HG02678 (cell line): Measurements from ENCODE around the gene OR52I2.

ENCODE experiments used
- ATAC-seq: cut with Tn5 transposase; IDR thresholded peaks from one replicate; pipeline ENCODE4 v1.9.1; 2021; ENCODE audit warnings: mild to moderate bottlenecking, moderate library complexity; ENCODE audit not compliant: unreplicated experiment

OR52I2 gene

DNA sequence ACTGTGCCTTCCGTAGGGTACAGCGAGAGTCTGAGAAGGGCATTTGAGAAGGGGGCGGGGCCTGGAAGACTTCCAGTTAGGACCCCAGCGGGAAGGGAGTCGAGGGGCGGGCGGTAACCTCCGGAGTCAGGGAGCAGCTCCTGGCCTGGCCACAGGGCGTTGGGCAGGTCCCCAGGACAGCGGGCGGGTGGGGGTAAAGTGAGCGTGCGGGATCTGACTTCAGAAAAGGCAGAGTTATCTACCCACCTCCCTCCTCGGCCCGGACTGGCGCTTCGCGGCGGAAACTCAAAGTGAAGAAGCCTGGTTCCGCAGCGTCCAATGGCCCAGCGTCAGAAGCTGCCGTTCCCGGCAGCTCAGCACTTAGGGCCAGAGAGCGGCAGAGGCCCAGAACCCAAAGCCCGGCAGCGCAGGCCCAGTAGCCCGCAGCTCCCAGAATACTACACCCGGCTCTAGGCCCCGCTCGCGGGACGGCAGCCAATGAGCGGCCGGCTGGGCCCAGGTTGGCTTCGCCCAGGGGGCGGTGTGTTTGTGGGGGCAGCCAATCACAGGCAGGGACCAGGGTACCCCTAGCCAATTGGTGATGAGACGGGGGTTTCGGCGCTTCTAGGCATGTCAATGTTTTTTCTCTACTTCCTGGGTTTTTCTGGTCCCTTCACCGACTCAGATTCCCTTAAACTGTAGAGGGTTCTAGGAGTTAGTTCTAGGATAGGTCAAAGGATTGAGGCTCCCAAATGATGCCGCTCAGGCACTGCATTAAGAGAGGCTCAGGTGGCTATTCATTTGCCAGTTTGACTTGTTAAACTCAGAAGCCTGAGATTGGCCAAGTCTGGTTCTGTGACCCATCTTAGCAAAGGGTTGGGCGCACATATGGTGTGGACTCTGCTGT is 26.5 kb downstream of the OR52I2 start, which contains the start of gene TRIM68:
TSS of gene TRIM68 (minus strand) at position 451 of the 886 bp plus-strand sequence. CDS start 2,727 bp downstream, outside the sequence.
- ATAC-seq = peak; percentile 100

DNA sequence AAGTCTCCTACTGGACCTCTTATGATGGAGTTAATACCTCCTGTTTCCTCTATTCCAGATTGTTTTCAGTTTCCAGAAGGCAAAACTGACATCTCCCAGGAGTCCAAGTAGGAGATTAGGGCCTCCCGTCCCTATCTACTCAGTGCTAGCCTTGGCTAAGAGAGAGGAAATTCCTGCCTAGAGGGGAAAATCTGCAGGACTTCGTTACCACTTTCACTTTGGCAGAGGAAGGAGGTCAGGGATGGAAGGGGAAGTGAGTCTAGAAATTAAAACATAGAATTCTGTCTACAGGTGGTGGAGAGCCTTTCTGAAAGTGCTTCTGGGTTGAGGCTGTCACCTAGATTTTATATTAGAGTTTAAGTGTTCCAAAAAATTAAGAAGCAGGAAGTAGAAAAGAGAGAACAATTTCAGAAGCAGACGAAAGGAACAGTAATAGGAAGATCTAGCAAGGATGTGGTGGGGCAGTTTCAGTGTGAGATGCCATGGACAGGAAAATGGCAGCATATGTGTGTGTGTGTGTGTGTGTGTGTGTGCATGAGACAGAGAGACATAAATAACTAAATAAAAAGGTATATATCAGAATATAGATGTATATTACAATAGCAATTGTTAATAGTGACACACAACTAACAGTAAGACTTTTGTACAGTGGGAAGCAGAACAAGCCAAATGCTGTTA is 28.9 kb downstream of the OR52I2 start:
- ATAC-seq = no peak

DNA sequence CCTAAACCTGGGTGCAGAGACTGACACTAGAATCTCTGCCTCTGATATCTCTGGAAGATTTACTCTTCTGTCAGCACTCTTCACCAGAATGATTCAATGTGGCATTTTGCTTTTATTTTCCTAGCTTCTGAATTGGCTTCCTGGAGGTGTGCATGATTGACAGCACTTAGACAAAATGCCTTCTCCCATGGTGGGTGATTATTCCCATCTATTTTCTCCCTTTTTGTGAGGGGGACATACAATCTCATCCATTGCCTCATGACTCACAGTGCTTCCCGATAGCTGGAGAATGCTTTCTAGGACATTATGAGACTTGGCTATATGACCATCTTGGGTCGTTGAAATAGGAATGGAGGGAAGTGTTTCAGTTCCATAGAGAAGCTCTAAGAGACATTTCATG is 30.4 kb downstream of the OR52I2 start:
- ATAC-seq = no peak

DNA sequence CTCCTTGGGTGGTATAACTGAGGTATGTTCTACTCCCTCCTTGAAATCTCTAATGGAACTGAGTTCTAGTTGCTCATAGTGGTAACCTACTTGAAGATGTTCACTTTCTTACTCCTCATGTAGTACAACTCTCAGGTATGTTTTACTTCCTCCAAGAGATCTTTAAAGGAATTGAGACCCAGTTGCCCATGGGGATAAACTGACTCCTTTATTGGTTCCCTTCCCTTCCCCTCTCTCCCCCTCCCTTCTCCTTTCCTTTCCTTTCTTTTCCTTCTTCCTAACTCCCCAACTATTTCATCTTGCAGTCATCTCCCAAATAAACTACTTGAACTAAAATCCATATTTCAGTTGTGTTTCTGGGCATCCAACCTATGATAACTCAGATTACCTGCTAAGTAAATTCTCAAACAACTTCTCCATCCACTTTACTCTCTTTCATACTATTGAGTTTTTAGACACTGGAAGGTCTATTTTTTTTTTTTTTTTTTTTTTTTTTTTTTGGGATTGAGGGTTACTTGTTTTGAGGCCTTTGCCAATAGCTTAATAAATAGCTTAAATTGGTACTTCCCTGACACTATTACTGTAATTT is 34.4 kb downstream of the OR52I2 start:
- no peak for ATAC-seq

DNA sequence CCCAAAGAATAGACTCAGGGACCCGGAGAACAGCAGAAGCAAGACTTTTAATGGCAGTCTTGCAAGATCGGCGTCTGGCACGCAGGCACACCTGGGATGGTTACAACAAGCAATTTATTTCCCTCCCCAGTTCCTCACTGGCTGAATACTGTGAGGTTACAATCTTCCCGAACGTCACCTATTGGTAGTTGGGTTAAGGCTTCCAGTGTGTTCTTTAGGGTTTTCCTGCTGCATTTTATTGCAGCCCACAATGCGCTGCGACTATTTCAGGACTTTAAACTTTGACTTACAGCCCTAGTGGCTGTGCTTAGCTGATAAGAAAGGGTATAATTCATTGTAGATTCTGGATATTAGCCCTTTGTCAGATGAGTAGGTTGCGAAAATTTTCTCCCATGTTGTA is 38.0 kb downstream of the OR52I2 start:
- ATAC-seq = no peak

DNA sequence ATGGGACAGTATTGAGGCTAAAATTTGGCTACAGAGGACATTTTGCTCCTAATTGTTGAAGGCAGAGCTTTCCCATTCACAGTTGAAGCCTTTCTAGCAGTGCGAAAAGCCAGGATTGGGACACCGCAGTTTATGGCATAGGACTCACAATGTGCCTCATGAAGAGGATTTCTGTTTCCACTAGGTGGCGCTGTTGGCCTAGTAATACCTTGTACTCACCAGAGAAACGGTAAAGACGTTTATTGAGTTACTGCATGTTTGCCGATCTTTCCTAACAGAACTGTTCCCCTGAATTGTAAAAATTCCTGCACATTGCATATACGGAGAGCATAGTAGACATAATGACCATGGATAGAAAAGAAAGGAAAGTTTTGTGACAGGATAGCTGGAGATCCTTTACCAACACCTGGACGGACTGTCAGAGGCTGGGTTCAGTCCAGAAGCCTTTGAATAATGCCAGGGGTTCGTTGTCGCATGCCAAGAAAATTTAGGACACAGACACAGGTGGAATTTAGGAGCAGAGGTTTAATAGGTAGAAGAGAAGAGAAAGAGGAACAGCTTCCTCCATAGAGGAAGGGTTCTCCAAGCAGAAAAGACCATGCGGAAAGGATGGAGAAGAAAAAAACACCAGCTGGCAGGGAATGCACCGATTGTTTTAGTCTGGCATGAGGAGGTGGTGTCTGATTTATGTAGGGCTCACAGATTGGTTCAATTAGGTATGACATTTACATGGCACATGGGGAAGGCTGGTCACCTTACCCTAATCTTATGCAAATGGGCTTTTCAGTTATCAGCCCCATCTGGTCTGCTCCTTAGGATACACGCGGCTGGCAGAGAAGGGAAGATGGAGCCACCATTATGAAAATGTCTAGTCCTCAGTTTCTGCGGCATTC is 44.9 kb downstream of the OR52I2 start:
- peak; percentile 50 for ATAC-seq

DNA sequence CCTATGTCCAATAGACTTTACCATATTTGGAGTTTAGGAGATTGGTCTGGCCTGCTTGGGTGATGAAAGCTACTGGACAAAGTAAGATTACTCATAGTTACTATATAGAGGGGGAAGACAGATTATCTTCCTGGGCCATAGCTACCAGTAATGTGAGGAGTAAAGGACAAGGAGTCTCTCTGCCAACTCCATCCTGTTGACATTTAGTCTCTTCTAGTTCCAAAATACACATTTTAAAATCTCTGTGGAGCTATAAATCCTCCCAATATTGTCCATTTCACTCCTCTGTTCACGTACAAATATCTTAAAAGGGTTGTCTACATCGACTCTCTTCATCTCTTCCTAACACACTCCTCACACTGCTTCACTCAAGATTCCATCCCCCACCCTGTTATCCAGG is 54.6 kb downstream of the OR52I2 start:
- no peak for ATAC-seq

DNA sequence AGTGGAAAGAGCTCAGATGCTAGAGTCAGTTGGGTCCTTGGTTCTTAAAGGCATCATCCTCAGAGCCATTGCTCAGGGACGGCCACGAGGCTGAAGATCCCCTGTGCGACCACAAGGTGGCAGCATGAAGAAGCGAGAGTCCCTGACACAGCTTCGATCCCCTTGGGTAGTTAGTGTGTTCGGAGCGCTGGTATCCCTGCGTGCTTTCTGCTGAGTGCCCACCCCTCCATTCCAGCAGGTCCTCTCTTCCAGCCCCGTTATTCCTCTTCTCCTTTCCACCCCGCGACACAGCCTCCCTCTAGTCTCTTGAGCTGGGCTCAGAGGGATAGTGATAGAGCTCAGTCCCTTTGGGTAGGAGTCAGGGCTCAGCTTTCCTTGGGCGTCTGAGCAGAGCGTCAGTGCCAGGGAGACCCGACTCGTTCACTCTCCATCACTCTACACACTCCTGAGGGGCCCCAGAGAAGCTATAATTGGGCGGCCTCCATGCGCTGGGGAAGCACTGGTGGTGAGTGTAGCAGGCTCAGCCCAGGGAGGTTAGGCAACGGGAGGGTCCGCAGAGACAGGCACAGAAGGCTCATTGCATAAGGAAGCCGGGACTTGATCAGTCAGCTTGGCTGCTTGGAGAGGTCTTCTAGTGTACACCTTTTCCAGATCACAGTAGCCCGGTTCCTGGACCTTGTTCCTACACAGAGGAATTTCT is 55.6 kb downstream of the OR52I2 start, which contains the start of gene OR51D1:
TSS of gene OR51D1 (plus strand) at position 516 of the 700 bp plus-strand sequence. CDS start 2,314 bp downstream, outside the sequence.
- ATAC-seq = peak; percentile 98

DNA sequence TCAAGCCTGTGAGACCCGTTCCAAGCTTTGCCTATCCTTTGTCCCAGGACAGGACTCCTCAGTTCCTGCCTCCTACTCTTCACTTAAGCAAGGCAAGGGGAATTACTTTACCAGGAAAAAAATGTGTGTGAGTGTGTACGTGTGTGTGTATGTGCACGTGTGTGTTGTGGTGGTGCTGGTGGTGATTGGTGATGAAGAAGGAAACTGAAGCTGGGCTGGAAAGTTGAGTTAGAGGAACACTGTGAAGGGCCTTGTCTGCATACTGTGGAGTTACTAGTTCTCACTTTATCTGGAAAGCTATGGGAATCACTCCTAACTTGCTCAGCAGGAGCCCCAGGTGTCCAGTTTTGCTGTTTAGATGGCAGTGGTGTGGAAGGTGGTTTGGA is 56.1 kb downstream of the OR52I2 start:
- ATAC-seq = no peak

DNA sequence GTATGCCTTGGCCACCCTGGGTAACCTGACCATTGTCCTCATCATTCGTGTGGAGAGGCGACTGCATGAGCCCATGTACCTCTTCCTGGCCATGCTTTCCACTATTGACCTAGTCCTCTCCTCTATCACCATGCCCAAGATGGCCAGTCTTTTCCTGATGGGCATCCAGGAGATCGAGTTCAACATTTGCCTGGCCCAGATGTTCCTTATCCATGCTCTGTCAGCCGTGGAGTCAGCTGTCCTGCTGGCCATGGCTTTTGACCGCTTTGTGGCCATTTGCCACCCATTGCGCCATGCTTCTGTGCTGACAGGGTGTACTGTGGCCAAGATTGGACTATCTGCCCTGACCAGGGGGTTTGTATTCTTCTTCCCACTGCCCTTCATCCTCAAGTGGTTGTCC is 58.4 kb downstream of the OR52I2 start:
- no peak for ATAC-seq

DNA sequence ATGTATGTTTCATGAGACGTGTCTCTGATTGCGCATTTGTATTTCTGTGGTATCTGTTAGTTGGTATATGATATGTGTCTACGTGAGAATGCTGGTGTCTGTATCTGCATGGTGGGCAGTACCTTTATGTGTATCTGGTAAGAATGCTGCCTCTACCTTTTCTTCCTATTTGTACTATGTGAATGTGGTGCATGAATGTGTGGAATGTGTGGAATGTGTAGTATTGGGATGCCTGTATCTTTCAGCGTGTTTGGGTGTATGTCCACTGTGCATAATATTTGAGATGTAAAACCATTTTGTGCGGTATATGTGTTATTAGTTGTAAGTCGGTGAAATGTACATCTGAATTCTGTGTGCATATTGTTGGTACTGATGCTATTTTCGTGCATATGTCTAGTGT is 60.0 kb downstream of the OR52I2 start:
- no peak for ATAC-seq

DNA sequence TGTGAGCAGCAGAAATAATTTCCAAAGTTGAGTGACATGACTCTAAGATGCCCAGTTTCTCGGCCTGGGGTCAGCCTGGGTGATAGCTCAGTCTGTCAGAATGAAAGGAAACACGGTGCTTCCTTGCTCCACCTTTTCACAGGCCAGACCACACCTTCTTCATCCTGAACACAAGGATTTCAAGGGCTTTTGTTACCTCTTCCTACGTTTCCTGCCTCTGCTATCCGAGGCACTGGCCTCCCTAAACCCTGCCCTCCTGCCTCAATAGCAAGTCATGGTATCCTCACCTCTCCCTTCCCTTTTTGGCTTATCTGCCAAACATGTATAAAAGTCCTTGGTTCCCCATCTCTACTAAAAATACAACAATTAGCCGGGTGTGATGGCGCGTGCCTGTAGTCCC is 60.5 kb downstream of the OR52I2 start:
- no peak for ATAC-seq
